ENCODE results near the gene ZIM2. TPM values are rescaled to one million over a fixed set of nuclear protein-coding genes. Genes with fewer than 3 reads are reported as not detected.

Gene ZIM2
- not detected in 2 replicates for total RNA-seq

DNA sequence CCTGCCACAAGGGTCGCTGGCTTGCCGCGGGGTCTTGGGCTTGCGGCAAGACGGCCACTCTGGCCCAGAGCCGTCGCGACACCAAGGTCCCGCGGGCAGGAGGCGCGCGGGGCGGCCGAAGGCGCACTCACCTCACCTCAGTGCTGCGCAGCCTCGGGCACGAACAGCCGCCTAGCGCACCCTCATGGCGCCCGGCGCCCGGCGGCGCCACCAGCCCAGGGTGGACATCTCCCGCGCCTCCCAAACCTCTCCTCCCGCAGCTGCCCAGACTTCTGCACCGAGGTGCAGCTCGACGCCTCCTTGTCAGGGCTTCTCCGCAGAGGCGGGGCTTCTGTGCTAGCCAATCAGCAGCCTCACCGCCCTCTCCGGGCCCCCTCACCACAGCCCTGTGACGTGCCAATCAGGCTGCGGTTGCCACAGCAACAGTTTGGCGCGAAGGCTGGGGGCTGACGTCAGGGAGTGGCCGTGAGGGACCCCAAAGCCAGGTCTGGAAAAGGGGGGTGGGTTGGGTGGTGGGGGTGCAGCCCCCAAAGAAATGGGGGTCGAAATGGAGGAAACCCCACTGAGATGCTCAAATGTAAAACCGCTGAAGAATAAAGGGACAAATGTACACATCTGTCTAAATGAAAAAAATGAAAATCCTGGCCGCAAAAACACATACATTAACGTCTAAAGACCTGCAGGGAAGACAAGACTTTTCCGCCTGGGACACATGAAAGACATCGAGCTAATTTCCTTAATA is at the start of gene ZIM2, which contains the start of gene PEG3:
Gene ZIM2, minus strand, starts transcription at position 276 of the 742 bp plus-strand sequence. CDS start 16,449 bp downstream, outside the sequence.
Gene PEG3, minus strand, starts transcription at position 276 of the 742 bp plus-strand sequence. CDS start 16,071 bp downstream, outside the sequence.
- intact Hi-C loops (cut with micrococcal nuclease): no loop called here
- no peak within 1 kb of the TSS for H3K4me3 Mint-ChIP-seq (ENCODE audit: low read depth)
- H3K9me3 Mint-ChIP-seq: peaks cover 45% of the 10 kb centered on the region
- no peak within 1 kb of the TSS for H3K27ac Mint-ChIP-seq
- DNase-seq (ENCODE audit: low spot score): no peak
- H3K27me3 Mint-ChIP-seq (ENCODE audit: low read depth): no peaks in the 10 kb centered on the region
- H3K36me3 Mint-ChIP-seq (ENCODE audit: low read depth): peaks cover 4% of the 10 kb centered on the region
- H3K4me1 Mint-ChIP-seq (ENCODE audit: low read depth): no peaks in the 10 kb centered on the region

- H3K9me3 Mint-ChIP-seq: peaks cover 71% of the 10 kb centered on the region
- no peak overlapping the region for H3K27ac Mint-ChIP-seq
- peaks cover 3% of the 10 kb centered on the region for H3K36me3 Mint-ChIP-seq (ENCODE audit: low read depth)
- intact Hi-C loops (cut with micrococcal nuclease): no loop called here
- no peak for DNase-seq (ENCODE audit: low spot score)
- H3K27me3 Mint-ChIP-seq (ENCODE audit: low read depth): no peaks in the 10 kb centered on the region
- no peaks in the 10 kb centered on the region for H3K4me1 Mint-ChIP-seq (ENCODE audit: low read depth)
- H3K4me3 Mint-ChIP-seq (ENCODE audit: low read depth): no peak overlapping the region
These were observed 44.9 kb upstream of the ZIM2 start for GRCh38 chr19:56885173-56885985.

GRCh38 chr19:56884441-56884840 is 43.9 kb upstream of the ZIM2 start:
- intact Hi-C loops (cut with micrococcal nuclease): no loop called here
- no peak overlapping the region for H3K27ac Mint-ChIP-seq
- H3K36me3 Mint-ChIP-seq (ENCODE audit: low read depth): peaks cover 3% of the 10 kb centered on the region
- no peaks in the 10 kb centered on the region for H3K27me3 Mint-ChIP-seq (ENCODE audit: low read depth)
- H3K9me3 Mint-ChIP-seq: peaks cover 74% of the 10 kb centered on the region
- no peak for DNase-seq (ENCODE audit: low spot score)
- H3K4me1 Mint-ChIP-seq (ENCODE audit: low read depth): no peaks in the 10 kb centered on the region
- H3K4me3 Mint-ChIP-seq (ENCODE audit: low read depth): no peak overlapping the region

- H3K36me3 Mint-ChIP-seq (ENCODE audit: low read depth): peaks cover 3% of the 10 kb centered on the region
- H3K4me1 Mint-ChIP-seq (ENCODE audit: low read depth): no peaks in the 10 kb centered on the region
- no peaks in the 10 kb centered on the region for H3K27me3 Mint-ChIP-seq (ENCODE audit: low read depth)
- DNase-seq (ENCODE audit: low spot score): no peak
- no peak overlapping the region for H3K27ac Mint-ChIP-seq
- intact Hi-C loops (cut with micrococcal nuclease): no loop called here
- H3K4me3 Mint-ChIP-seq (ENCODE audit: low read depth): no peak overlapping the region
- H3K9me3 Mint-ChIP-seq: peaks cover 60% of the 10 kb centered on the region
These were observed 40.2 kb upstream of the ZIM2 start for GRCh38 chr19:56880592-56881190.

DNA sequence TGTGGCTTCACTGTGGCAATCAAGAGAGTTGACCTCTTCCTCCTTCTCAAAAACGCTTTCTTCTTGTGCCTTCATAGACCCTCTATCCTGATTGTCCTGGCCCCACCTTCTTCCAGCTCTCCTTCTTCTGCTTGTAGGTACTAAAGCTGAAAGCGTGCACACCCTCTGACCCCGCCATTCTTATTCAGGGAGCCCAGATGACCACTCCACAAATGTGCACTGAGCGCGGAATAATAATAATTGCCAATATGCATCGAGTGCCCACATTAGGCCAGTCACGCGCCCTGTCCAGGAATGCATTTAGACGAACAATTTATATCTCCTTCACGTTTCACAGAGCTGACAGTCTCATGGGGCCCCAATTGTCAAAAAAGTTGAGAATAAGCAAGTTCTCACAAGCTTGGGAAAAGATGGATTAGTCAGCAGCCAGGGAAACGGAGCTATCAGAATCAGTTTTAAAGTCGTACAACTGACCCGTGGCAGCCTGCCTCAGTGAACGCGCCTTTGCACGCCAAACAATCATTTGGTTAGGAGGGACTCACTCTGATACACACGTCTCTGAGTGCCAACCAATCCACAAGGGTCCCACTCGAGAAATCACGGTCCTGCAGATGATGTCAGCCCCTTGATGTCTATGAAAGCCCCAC is 36.7 kb upstream of the ZIM2 start:
- DNase-seq (ENCODE audit: low spot score): no peak
- Mint-ChIP-seq H3K4me3 (ENCODE audit: low read depth) (no peak overlapping the region), H3K27me3 (ENCODE audit: low read depth) (no peaks in the 10 kb centered on the region), H3K36me3 (ENCODE audit: low read depth) (peaks cover under 1% of the 10 kb centered on the region), H3K27ac (no peak overlapping the region), H3K9me3 (peaks cover 63% of the 10 kb centered on the region), H3K4me1 (ENCODE audit: low read depth) (no peaks in the 10 kb centered on the region)
- intact Hi-C loops (cut with micrococcal nuclease): no loop called here

DNA sequence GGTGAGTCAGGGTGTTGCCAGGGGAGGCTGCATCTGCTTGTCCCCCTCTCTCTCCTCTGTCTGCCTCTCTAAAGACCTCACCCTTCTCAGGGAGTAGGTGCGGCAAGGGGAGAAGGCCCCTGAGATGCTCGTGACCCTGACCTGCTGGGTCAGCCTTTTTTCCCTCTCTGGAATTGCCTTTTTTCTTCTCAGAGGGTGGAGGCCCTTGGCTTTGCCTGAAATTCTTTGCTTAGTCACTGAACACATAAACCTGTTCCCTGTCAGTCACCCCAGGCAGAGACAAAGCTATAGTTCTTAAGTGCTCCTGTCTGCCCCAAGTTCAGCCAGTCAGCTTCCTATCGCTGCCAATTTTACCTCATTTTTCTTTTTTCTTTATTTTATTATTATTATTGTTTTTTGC is 35.2 kb upstream of the ZIM2 start:
- Mint-ChIP-seq H3K36me3 (ENCODE audit: low read depth) (no peaks in the 10 kb centered on the region), H3K4me3 (ENCODE audit: low read depth) (no peak overlapping the region), H3K27me3 (ENCODE audit: low read depth) (no peaks in the 10 kb centered on the region), H3K27ac (no peak overlapping the region), H3K4me1 (ENCODE audit: low read depth) (no peaks in the 10 kb centered on the region), H3K9me3 (peaks cover 63% of the 10 kb centered on the region)
- no peak for DNase-seq (ENCODE audit: low spot score)
- intact Hi-C loops (cut with micrococcal nuclease): no loop called here

GRCh38 chr19:56874530-56874929 is 34.0 kb upstream of the ZIM2 start:
- no peaks in the 10 kb centered on the region for H3K36me3 Mint-ChIP-seq (ENCODE audit: low read depth)
- no peak overlapping the region for H3K27ac Mint-ChIP-seq
- H3K9me3 Mint-ChIP-seq: peaks cover 65% of the 10 kb centered on the region
- no peak overlapping the region for H3K4me3 Mint-ChIP-seq (ENCODE audit: low read depth)
- H3K27me3 Mint-ChIP-seq (ENCODE audit: low read depth): no peaks in the 10 kb centered on the region
- DNase-seq (ENCODE audit: low spot score): no peak
- H3K4me1 Mint-ChIP-seq (ENCODE audit: low read depth): no peaks in the 10 kb centered on the region
- intact Hi-C loops (cut with micrococcal nuclease): no loop called here

GRCh38 chr19:56873493-56873892 is 33.0 kb upstream of the ZIM2 start:
- Mint-ChIP-seq H3K4me1 (ENCODE audit: low read depth) (no peaks in the 10 kb centered on the region), H3K9me3 (peaks cover 71% of the 10 kb centered on the region), H3K27ac (no peak overlapping the region), H3K27me3 (ENCODE audit: low read depth) (no peaks in the 10 kb centered on the region), H3K36me3 (ENCODE audit: low read depth) (no peaks in the 10 kb centered on the region), H3K4me3 (ENCODE audit: low read depth) (no peak overlapping the region)
- intact Hi-C loops (cut with micrococcal nuclease): no loop called here
- DNase-seq (ENCODE audit: low spot score): no peak

DNA sequence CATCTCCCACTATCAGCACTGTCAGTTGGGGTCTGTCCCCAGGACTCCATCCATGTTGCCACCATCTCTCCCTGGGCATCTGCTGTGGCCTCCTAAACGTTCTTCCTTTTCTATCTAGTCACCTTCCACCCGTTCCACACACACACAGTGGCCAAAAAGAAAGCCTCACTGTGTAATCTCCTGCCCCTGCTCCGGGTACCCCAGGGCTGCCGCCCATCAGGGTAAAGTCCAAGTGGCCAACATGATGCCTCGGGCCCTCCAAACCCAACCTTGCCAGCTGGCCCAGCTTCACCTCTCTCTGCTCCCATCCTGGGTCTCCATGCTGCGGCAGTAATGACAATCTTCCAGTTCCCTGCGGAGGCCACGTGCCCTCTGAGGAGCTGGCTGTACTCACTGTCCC is 29.4 kb upstream of the ZIM2 start:
- Mint-ChIP-seq H3K4me1 (ENCODE audit: low read depth) (no peaks in the 10 kb centered on the region), H3K9me3 (peaks cover 80% of the 10 kb centered on the region), H3K36me3 (ENCODE audit: low read depth) (no peaks in the 10 kb centered on the region), H3K27me3 (ENCODE audit: low read depth) (no peaks in the 10 kb centered on the region), H3K4me3 (ENCODE audit: low read depth) (no peak overlapping the region), H3K27ac (no peak overlapping the region)
- DNase-seq (ENCODE audit: low spot score): no peak
- intact Hi-C loops (cut with micrococcal nuclease): no loop called here

- Mint-ChIP-seq H3K9me3 (peaks cover 74% of the 10 kb centered on the region), H3K4me3 (ENCODE audit: low read depth) (no peak overlapping the region)
These were observed 27.9 kb upstream of the ZIM2 start for GRCh38 chr19:56868446-56868845.

DNA sequence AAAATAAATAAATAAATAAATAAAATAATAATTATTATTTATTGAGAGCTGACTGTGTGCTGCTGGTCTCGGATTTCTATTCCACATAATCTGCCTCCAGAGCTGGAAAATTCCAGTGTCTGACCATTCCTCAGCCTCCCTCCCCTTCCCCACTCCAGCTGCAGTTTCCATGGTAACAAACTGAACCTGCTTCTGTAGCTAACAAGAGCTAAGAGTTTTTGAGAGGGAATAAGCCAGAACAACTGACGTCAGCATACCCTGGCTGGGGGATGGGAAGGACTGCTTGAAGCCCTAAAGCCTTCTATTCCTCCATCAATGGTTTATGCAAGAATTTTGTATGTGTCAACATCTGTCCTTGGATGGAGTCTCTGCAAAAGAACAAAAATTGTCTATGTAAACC is 26.0 kb upstream of the ZIM2 start:
- intact Hi-C loops (cut with micrococcal nuclease): no loop called here
- Mint-ChIP-seq H3K27me3 (ENCODE audit: low read depth) (no peaks in the 10 kb centered on the region), H3K9me3 (peaks cover 73% of the 10 kb centered on the region), H3K4me3 (ENCODE audit: low read depth) (no peak overlapping the region), H3K4me1 (ENCODE audit: low read depth) (no peaks in the 10 kb centered on the region), H3K27ac (no peak overlapping the region), H3K36me3 (ENCODE audit: low read depth) (no peaks in the 10 kb centered on the region)
- DNase-seq (ENCODE audit: low spot score): no peak

More at GRCh38 chr19:56868446-56868845, 27.9 kb upstream of the ZIM2 start:
- DNase-seq (ENCODE audit: low spot score): no peak
- H3K36me3 Mint-ChIP-seq (ENCODE audit: low read depth): no peaks in the 10 kb centered on the region
- no peak overlapping the region for H3K27ac Mint-ChIP-seq
- no peaks in the 10 kb centered on the region for H3K4me1 Mint-ChIP-seq (ENCODE audit: low read depth)
- intact Hi-C loops (cut with micrococcal nuclease): no loop called here
- H3K27me3 Mint-ChIP-seq (ENCODE audit: low read depth): no peaks in the 10 kb centered on the region

DNA sequence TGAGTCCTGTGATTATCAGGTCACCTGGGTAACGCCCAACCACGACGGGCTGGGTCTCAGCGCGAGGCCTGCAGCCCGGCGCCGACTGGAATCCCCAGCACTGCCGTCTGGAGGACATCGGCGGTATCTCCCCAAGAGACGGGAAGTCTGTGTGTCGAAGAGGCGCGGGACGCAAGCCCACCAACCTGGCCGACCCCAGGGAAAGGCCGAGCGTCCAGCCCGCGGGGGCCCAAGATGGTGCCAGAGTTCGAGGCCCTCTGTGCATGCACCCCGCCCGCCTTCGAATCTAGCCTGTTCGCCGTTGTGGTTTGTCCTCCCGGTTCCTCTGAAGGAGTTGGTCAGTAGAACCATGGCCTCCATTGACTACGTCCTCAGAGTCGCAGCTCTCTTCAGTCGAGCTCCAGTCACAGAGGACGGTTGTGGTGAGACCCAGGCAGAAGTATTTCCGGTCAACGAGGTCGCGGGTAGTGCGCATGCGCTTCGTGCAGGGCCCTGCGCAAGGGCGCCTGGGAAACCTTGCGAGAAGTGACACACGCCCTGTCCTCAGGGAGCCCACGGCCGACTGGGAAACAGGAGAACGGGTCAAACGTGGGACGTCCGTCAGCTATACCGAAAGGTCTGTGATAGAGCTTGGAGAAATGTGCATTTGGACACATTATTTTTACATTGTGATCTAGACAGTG is 24.1 kb upstream of the ZIM2 start:
- intact Hi-C loops (cut with micrococcal nuclease): no loop called here
- no peaks in the 10 kb centered on the region for H3K36me3 Mint-ChIP-seq (ENCODE audit: low read depth)
- H3K27me3 Mint-ChIP-seq (ENCODE audit: low read depth): no peaks in the 10 kb centered on the region
- no peaks in the 10 kb centered on the region for H3K4me1 Mint-ChIP-seq (ENCODE audit: low read depth)
- DNase-seq (ENCODE audit: low spot score): no peak
- H3K9me3 Mint-ChIP-seq: peaks cover 70% of the 10 kb centered on the region
- H3K27ac Mint-ChIP-seq: no peak overlapping the region
- no peak overlapping the region for H3K4me3 Mint-ChIP-seq (ENCODE audit: low read depth)
